Dedifferentiated amniotic fluid mesenchymal stem cell (primary cell): ENCODE results near the gene VPREB3.
"Not testable (repeated sequence)": the region's sequence is repeated elsewhere in the genome, so short reads cannot be mapped to it uniquely, and the experiment has no call there.

ENCODE experiments used
- DNase-seq: peaks from one replicate; pipeline ENCODE4 v3.0.0-alpha.2; 2016; ENCODE audit errors: extremely low spot score

The VPREB3 gene

DNA sequence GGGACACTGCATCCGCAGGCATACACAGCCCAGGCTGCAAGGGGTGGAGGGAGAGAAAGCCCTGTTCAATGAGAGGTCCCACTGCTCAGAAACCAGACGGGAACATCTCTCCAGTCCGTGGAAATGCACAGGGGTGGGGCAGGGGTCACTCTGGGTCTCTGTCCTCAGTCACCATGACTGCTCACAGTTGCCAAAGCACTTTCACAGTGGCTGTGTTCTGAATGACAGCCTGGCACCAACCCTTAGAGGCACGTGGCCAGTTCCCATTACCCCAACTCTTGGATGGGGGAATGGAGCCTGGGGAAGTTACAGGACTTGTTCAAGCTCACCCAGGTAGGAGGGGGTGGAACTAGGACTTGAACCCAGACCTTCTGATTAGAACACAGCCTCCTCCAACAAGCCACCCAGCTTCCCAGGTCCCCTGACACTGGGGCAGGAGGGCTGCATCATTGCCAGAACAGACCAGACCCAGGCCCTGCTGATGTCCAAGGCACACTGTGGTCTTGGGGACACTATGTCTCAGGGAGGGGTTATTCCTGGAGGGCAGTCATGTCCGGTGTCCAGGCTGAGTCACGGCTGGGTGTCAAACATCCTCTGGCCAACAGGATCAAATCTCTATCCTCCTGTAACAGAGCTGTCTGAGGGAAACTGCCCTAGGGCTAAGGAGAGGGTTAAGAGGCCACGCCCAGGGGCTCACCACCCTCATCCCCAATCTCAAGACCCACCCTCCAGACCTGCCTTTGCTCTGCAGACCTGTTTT is 11.5 kb downstream of the VPREB3 start:
- no peak for DNase-seq

DNA sequence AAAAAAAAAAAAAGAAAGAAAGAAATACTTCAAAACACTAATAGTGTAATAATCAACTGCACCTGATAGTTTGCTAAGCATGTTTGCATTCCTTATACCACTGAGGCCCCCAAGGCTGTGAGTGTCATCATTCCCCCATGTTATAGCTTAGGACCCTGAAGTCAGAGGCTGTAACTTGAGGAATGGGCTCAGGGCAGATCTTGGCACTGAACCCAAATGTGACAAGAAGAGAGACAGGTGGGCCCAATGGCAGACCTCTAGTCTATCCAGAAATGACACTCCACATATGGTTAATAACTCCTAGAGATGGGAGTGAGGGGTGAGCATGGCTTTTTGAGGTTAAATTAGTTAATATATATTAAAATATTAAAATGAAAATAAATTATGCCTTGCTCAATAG is 16.5 kb downstream of the VPREB3 start:
- DNase-seq = no peak

- DNase-seq = not testable (repeated sequence)
These were observed 26.1 kb downstream of the VPREB3 start for GRCh38 chr22:23728108-23728507.

DNA sequence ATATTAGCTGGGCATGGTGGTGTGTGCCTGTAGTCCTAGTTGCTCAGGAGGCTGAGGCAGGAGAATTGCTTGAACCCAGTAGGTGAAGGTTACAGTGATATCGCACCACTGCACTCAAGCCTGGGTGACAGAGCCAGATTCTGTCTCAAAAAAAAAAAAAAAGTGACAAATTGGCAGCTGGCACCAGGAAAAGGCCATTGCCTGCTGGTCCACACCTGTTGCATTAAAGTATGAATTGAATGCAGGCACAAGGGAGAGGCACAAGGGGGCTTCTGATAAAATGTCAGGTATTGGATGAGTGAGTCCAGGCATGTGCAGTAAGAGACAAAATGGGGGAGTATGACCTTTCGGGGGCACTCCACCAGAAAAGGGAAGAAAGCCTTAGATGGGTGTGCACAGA is 31.5 kb downstream of the VPREB3 start:
- no peak for DNase-seq

- no peak for DNase-seq
These were observed 32.1 kb downstream of the VPREB3 start for GRCh38 chr22:23722160-23722559.

GRCh38 chr22:23720855-23721254 is 33.4 kb downstream of the VPREB3 start:
- DNase-seq = no peak

GRCh38 chr22:23718371-23719165 is 35.7 kb downstream of the VPREB3 start:
- DNase-seq = no peak

DNA sequence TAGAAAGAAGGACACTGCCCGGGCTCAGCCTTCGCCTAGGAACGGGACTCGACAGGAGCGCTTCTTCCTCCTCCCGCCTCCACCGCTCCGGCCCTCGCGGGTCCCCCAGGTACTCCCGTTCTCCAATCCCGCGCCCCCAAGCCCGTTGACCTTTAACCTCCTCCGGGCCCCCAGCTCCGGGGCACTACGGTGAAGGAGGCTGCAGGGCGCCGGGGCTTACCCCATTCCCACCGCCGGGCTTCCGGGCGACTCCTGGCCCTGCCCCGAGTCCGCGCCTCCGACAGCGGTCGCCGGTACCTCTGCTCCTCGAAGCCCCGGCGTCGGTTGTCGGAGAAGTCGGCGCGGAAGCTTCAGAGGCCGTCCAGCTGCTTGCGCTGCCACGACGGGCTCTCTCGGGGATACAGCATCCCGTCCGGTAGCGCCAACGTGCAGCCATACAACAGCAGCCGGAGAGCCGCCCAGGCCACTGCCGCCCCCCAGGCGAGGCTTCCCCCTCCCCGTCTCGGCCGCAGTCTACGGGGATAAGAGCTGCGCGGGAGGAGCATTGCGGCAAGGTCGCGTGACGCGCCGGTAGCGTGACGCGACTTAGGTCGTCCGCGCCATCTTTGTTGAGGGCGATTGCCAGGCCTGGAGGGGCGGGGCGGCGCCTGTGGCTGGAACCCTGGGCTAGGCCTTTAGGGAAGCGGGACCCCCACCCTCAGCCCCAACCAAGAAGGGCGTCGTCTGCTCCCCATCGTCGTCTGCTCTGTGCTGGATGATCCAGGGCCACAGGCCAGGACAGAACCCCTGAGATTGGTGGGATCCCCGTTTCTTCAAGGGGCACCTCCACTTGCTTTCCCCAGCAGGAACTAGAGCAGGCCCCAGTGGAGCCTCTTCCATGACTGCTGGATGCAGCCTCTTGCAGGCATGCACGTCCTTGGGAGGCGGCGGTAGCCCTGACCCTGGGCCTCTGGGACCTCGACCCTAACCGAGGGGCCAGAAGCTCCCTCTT is 37.1 kb downstream of the VPREB3 start:
- DNase-seq = peak; percentile 66

- no peak for DNase-seq
These were observed 38.3 kb downstream of the VPREB3 start for GRCh38 chr22:23715806-23716375.

DNA sequence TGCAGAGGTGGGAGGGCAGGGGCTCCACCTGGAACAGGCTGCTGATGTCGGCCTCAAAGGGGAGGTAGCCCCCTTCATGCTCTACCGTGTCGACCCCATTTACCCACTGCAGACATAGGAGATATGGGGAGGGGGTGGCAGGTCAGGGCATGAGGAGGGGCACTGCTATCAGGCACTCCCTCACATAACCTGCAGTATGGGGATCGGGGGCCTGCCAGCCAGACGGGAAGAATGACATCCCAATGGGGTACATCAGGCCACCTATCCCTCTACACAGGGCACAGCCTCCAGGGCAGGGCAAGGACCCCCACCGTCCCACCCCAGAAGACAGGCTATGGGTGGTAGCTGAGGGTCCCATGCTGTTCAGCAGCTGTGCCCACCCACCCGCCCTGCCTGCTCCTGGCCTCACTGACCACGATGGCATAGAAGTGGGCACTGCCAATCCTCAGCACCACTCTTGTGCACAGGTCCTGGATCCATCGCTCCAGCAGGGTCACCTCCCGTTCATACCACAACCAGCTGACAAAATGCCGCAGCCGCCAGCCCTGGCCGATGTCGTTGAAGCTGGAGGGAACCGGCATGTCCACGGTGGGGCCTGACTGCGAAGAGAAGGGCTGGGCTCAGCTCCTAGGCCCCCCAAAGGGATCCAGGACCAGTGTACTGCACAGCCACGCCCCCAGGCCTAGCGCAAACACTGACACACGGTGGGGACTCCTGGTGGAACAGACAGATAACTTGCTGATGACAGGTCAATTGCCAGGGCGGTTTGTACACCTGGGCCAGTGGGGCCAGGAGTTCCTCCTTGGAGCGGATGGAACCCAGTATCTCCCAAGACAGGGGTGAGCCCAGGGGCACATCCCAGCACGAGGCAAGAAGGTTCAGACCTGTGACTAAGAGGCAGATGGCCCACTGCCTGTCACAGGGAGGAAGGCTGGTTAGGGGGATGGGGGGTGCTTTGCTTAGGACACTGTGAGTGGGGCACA is 39.3 kb downstream of the VPREB3 start:
- no peak for DNase-seq

- DNase-seq = no peak
These were observed 40.3 kb downstream of the VPREB3 start for GRCh38 chr22:23713696-23714595.

GRCh38 chr22:23712256-23712655 is 42.0 kb downstream of the VPREB3 start:
- DNase-seq = no peak

DNA sequence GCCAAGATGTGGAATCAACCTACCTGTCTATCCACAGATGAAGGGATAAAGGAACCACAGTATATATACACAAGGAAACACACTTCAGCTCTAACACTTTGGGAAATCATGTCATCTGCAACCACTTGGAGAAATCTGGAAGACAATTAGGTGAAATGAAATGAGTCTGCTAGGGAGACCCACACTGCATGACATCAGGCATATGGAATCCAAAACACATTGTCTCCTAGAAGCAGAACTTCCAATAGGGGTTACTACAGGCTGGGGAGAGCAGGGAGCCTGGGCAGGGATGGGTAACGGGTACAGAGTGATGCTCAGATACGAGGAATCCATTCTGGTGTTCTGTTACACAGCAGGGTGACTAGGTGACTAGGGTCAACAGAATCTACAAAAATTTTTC is 45.1 kb downstream of the VPREB3 start:
- no peak for DNase-seq

- DNase-seq = no peak
These were observed 46.0 kb downstream of the VPREB3 start for GRCh38 chr22:23708270-23708669.

DNA sequence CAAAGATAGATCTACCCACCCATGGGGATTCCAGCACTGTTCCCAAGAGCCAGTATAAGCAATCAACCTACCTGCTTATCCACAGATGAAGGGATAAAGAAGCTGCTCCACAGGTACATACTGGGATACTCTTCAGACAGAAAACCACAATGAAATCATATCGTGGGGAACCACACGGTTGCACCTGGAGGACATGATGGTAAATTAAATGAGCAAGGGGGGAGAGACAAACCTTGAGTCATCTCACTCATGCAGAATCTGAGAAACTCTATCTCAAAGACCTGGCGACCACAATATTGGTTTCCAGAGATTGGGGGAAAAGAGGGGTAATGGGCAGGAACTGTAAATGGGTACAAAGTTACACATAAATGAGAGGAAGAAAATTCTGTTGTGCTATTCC is 48.9 kb downstream of the VPREB3 start:
- DNase-seq = no peak

- no peak for DNase-seq
These were observed 49.4 kb downstream of the VPREB3 start for GRCh38 chr22:23704829-23705228.

DNA sequence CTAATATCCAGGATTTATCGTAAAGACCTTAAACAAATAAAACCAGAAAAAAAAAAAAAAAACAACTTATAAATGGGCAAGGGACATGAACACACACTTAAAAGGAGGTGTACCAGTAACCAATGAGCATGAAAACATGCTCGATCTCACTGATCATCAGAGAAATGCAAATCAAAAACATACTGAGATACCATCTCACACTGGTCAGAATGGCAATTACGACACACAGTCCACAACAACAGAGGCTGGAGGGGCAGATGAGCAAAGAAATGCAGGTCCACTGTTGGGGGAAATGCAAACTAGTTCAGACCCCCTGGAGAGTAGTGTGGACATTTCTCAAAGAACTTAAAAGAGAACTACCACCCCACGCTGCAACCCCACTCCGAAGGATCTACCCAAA is 50.2 kb downstream of the VPREB3 start:
- DNase-seq = no peak
